H1 (cell line): ENCODE results near the gene ASAP2. TPM values are rescaled to one million over a fixed set of nuclear protein-coding genes. Genes with fewer than 3 reads are reported as not detected.

Experiments used
- CTCF ChIA-PET: fragments of 300-600 bp; sonication (Branson Sonifier 250); formaldehyde crosslinking; loops from one replicate; lab custom pipeline; 2021; ENCODE audit not compliant: partially characterized antibody; lab: Charles Lee
- POLR2A ChIA-PET: fragments of 300-600 bp; sonication (Branson Sonifier 250); formaldehyde crosslinking; loops from one replicate; lab custom pipeline; 2021; ENCODE audit warnings: inconsistent platforms; ENCODE audit not compliant: partially characterized antibody; lab: Charles Lee
- DNase-seq, 2 experiments: peaks; one replicate each; pipeline versions ENCODE4 v3.0.0 to v3.0.0-alpha.2; 2010 to 2022; ENCODE audit warnings: low spot score in 2 of 2, low read depth in 1 of 2, mixed read lengths in 1 of 2
- FAIRE-seq: peaks from 2 replicates; lab custom pipeline; 2011; peaks lifted over from hg19 to GRCh38; lab: Jason Lieb, UNC
- H2AFZ ChIP-seq: 2 replicates; pipeline ENCODE4 v1.8.1; 2012; ENCODE audit warnings: low read length, inconsistent platforms
- H2AK5ac ChIP-seq: 2 replicates; pipeline ENCODE4 v1.6.1; 2013; ENCODE audit warnings: low read depth, low read length
- H2BK120ac ChIP-seq: replicated peaks from 2 replicates; pipeline ENCODE3; 2013; ENCODE audit warnings: low read depth, low read length, inconsistent platforms
- H2BK12ac ChIP-seq: 2 replicates; pipeline ENCODE4 v1.6.1; 2013; ENCODE audit warnings: low read depth, low read length
- H2BK15ac ChIP-seq: 2 replicates; pipeline ENCODE4 v1.6.1; 2013; ENCODE audit warnings: low read length
- H2BK20ac ChIP-seq: 2 replicates; pipeline ENCODE4 v1.6.1; 2013; ENCODE audit warnings: low read length
- H2BK5ac ChIP-seq: 2 replicates; pipeline ENCODE4 v1.6.1; 2013; ENCODE audit warnings: low read depth, low read length
- H3K14ac ChIP-seq: 2 replicates; pipeline ENCODE4 v1.6.1; 2013; ENCODE audit warnings: inconsistent platforms; ENCODE audit not compliant: insufficient read length
- H3K18ac ChIP-seq: 2 replicates; pipeline ENCODE4 v1.6.1; 2013; ENCODE audit warnings: low read length; ENCODE audit errors: extremely low read depth
- H3K23ac ChIP-seq: 2 replicates; pipeline ENCODE4 v1.6.1; 2013; ENCODE audit warnings: inconsistent platforms; ENCODE audit not compliant: insufficient read length
- H3K23me2 ChIP-seq: 2 replicates; pipeline ENCODE4 v1.6.1; 2013; ENCODE audit warnings: low read depth, low read length
- H3K27ac ChIP-seq: 2 replicates; pipeline ENCODE4 v1.6.1; 2011; ENCODE audit warnings: low read depth, low read length, inconsistent platforms
- H3K27me3 ChIP-seq, 4 experiments: replicated peaks in 1 of 4; 1 replicate in 1 of 4; 2 replicates in 3 of 4; pipeline versions ENCODE4 v1.6.1 to v1.8.1; 2011 to 2013; ENCODE audit warnings: low read length in 3 of 4, mild to moderate bottlenecking in 3 of 4, inconsistent platforms in 2 of 4, mixed read lengths in 2 of 4, moderate library complexity in 1 of 4; ENCODE audit not compliant: control insufficient read depth in 3 of 4, insufficient read depth in 3 of 4; ENCODE audit errors: extremely low read depth in 1 of 4
- H3K36me3 ChIP-seq, 4 experiments: 2 replicates each; pipeline versions ENCODE4 v1.6.1 to v1.8.1; 2011 to 2013; ENCODE audit warnings: mild to moderate bottlenecking in 4 of 4, low read length in 3 of 4, moderate library complexity in 2 of 4, control low read depth in 1 of 4, inconsistent platforms in 1 of 4; ENCODE audit not compliant: insufficient read depth in 4 of 4, control insufficient read depth in 2 of 4
- H3K4ac ChIP-seq: replicated peaks from 2 replicates; pipeline ENCODE3; 2013; ENCODE audit warnings: low read length, low read depth, mixed read lengths, inconsistent platforms; ENCODE audit not compliant: insufficient read length
- H3K4me1 ChIP-seq, 4 experiments: replicated peaks in 1 of 4; 1 replicate in 1 of 4; 2 replicates in 3 of 4; pipeline versions ENCODE4 v1.6.1 to v1.8.1; 2011 to 2013; ENCODE audit warnings: low read length in 3 of 4, inconsistent platforms in 2 of 4, mixed read lengths in 1 of 4; ENCODE audit not compliant: insufficient read depth in 4 of 4, control insufficient read depth in 3 of 4
- H3K4me2 ChIP-seq, 2 experiments: 2 replicates each; pipeline versions ENCODE4 v1.6.1 to v1.8.1; 2011 to 2013; ENCODE audit warnings: low read depth in 2 of 2, low read length in 2 of 2, control low read depth in 1 of 2, inconsistent platforms in 1 of 2, mild to moderate bottlenecking in 1 of 2; ENCODE audit not compliant: insufficient read depth in 1 of 2
- H3K4me3 ChIP-seq, 4 experiments: fragments of 200-600, 300-600 bp in 1 of 4; sonication (generic), shearing (Covaris generic), sonication (Bioruptor Twin) in 1 of 4; 2 replicates each; pipeline versions ENCODE4 v1.5.1 to v1.8.1; 2011 to 2016; ENCODE audit warnings: low read length in 4 of 4, low read depth in 3 of 4, control low read depth in 2 of 4, inconsistent platforms in 2 of 4, mild to moderate bottlenecking in 2 of 4, mixed read lengths in 1 of 4, moderate library complexity in 1 of 4; ENCODE audit not compliant: insufficient read depth in 2 of 4; ENCODE audit errors: extremely low read depth in 1 of 4
- H3K56ac ChIP-seq: replicated peaks from 2 replicates; pipeline ENCODE3; 2013; ENCODE audit warnings: low read depth, mild to moderate bottlenecking, mixed read lengths, low read length, inconsistent platforms; ENCODE audit not compliant: insufficient read length
- H3K79me1 ChIP-seq: 2 replicates; pipeline ENCODE4 v1.6.1; 2013; ENCODE audit warnings: low read depth, low read length, control low read depth
- H3K79me2 ChIP-seq, 2 experiments: 2 replicates each; pipeline versions ENCODE4 v1.6.1 to v1.8.1; 2012 to 2013; ENCODE audit warnings: low read length in 2 of 2, mild to moderate bottlenecking in 2 of 2, inconsistent platforms in 1 of 2; ENCODE audit not compliant: insufficient read depth in 2 of 2, control insufficient read depth in 1 of 2
- H3K9ac ChIP-seq, 4 experiments: replicated peaks in 1 of 4; 1 replicate in 1 of 4; 2 replicates in 3 of 4; pipeline versions ENCODE4 v1.6.1 to v1.8.1; 2011 to 2013; ENCODE audit warnings: low read depth in 3 of 4, low read length in 3 of 4, control low read depth in 2 of 4, mild to moderate bottlenecking in 2 of 4, moderate library complexity in 2 of 4, inconsistent platforms in 1 of 4; ENCODE audit errors: extremely low read depth in 1 of 4
- H3K9me3 ChIP-seq, 2 experiments: 2 replicates each; pipeline versions ENCODE4 v1.6.1 to v1.8.1; 2012 to 2013; ENCODE audit warnings: mild to moderate bottlenecking in 2 of 2, moderate library complexity in 2 of 2, control low read depth in 1 of 2, inconsistent platforms in 1 of 2, low read depth in 1 of 2, low read length in 1 of 2, mixed read lengths in 1 of 2; ENCODE audit not compliant: insufficient read depth in 2 of 2
- H4K20me1 ChIP-seq, 2 experiments: replicated peaks in 1 of 2; 2 replicates each; pipeline versions ENCODE3 to v1.8.1; 2011 to 2013; ENCODE audit warnings: inconsistent platforms in 2 of 2, low read length in 2 of 2, mild to moderate bottlenecking in 1 of 2; ENCODE audit not compliant: insufficient read depth in 2 of 2, control insufficient read depth in 1 of 2
- H4K5ac ChIP-seq: 2 replicates; pipeline ENCODE4 v1.6.1; 2013; ENCODE audit warnings: low read length, low read depth, mixed read lengths, inconsistent platforms; ENCODE audit not compliant: insufficient read length
- H4K8ac ChIP-seq: 2 replicates; pipeline ENCODE4 v1.8.0; 2013; ENCODE audit warnings: mild to moderate bottlenecking, moderate library complexity, low read length, inconsistent platforms; ENCODE audit not compliant: insufficient read depth; ENCODE audit errors: extremely low read depth
- H4K91ac ChIP-seq: replicated peaks from 2 replicates; pipeline ENCODE3; 2013; ENCODE audit warnings: low read length, mixed read lengths, inconsistent platforms; ENCODE audit not compliant: insufficient read length
- CBX8 ChIP-seq: fragments of 300-800, 300-1000 bp; sonication (generic); IDR thresholded peaks from 2 replicates; pipeline ENCODE4 v1.7.1; 2016; ENCODE audit warnings: low read depth, low read length, borderline replicate concordance
- EP300 ChIP-seq, 2 experiments: IDR thresholded peaks; 1 replicate in 1 of 2; 2 replicates in 1 of 2; pipeline ENCODE4 v1.6.1; 2011 to 2012; ENCODE audit warnings: low read depth in 2 of 2, low read length in 2 of 2, mild to moderate bottlenecking in 2 of 2, borderline replicate concordance in 1 of 2, inconsistent platforms in 1 of 2, moderate library complexity in 1 of 2
- EZH2 ChIP-seq: fragments of 200-600 bp; sonication (generic); IDR thresholded peaks from 2 replicates; pipeline ENCODE4 v1.7.1; 2012; ENCODE audit warnings: low read depth, mild to moderate bottlenecking, moderate library complexity, low read length, inconsistent platforms; ENCODE audit not compliant: severe bottlenecking
- HDAC6 ChIP-seq: IDR thresholded peaks from one replicate; pipeline ENCODE4 v1.7.1; 2012; ENCODE audit warnings: low read depth, mild to moderate bottlenecking, inconsistent platforms, low read length, moderate library complexity
- NRF1 ChIP-seq: IDR thresholded peaks from 2 replicates; pipeline ENCODE4 v1.6.1; 2011; ENCODE audit warnings: mild to moderate bottlenecking, low read depth, low read length, improper control_type of control experiment
- SIN3A ChIP-seq, 2 experiments: IDR thresholded peaks in 1 of 2; conservative IDR thresholded peaks in 1 of 2; 2 replicates each; pipeline ENCODE4 v1.6.1; 2011 to 2012; ENCODE audit warnings: low read length in 2 of 2, improper control_type of control experiment in 1 of 2, low read depth in 1 of 2, mild to moderate bottlenecking in 1 of 2
- SP2 ChIP-seq: IDR thresholded peaks from 2 replicates; pipeline ENCODE4 v1.6.1; 2012; ENCODE audit warnings: mild to moderate bottlenecking, low read length, inconsistent platforms
- SRF ChIP-seq: IDR thresholded peaks from 2 replicates; pipeline ENCODE4 v1.6.1; 2011; ENCODE audit warnings: mild to moderate bottlenecking, low read depth, low read length, moderate library complexity
- TAF7 ChIP-seq: optimal IDR thresholded peaks from 2 replicates; pipeline ENCODE3; 2011; ENCODE audit warnings: low read depth, mild to moderate bottlenecking, inconsistent platforms, low read length, moderate library complexity, borderline replicate concordance
- TEAD4 ChIP-seq: IDR thresholded peaks from 2 replicates; pipeline ENCODE4 v1.6.1; 2012; ENCODE audit warnings: low read depth, low read length, inconsistent platforms, mixed read lengths
- YY1 ChIP-seq: IDR thresholded peaks from 2 replicates; pipeline ENCODE4 v1.6.1; 2011; ENCODE audit warnings: low read depth, mild to moderate bottlenecking, low read length
- WGBS, 2 experiments: shearing (Covaris generic) in 1 of 2; methylation state at CpG; one replicate each; pipeline versions ENCODE4 v1.1.6 to v1.1.7; 2013 to 2015; ENCODE audit warnings: low lambda C conversion rate in 2 of 2, mixed read lengths in 2 of 2, inconsistent platforms in 1 of 2, low coverage in 1 of 2, missing lambda C conversion rate in 1 of 2; ENCODE audit not compliant: insufficient replicate concordance in 2 of 2, insufficient coverage in 1 of 2, insufficient read length in 1 of 2; ENCODE audit errors: extremely low coverage in 1 of 2, missing lambda C conversion rate in 1 of 2; 5-methylcytosine and 5-hydroxymethylcytosine counted together
- polyA plus RNA-seq, 7 experiments: library from polyadenylated mRNA; depleted of rRNA in 3 of 7; stranded (reverse) in 5 of 7; unstranded in 2 of 7; fragments of >200 nt in 5 of 7; fragments of 200-250 nt in 2 of 7; gene quantifications; 1 replicate in 5 of 7; 2 replicates in 1 of 7; 4 replicates in 1 of 7; pipeline versions ENCODE4 v1.2.1 to v1.2.3, GENCODE V29; 2011 to 2013; ENCODE audit warnings: missing spikeins in 2 of 7, mixed read lengths in 2 of 7
- total RNA-seq: library from RNA; stranded (reverse); fragmentation: NEBNext Ultra II Directional; extraction: Animal tissue kit (Norgen Biotek cat#: 25700); gene quantifications from 2 replicates; pipeline ENCODE4 v1.2.1, GENCODE V29; 2021
- TF ChIP-seq, protein P1 (sequence below): IDR thresholded peaks from 2 replicates; pipeline ENCODE4 v1.6.1; 2012; ENCODE audit warnings: inconsistent platforms
- TF ChIP-seq, protein P2 (sequence below): IDR thresholded peaks from 2 replicates; pipeline ENCODE4 v1.6.1; 2012; ENCODE audit warnings: inconsistent platforms

The ASAP2 gene
- total and polyA plus RNA-seq, 2 of the 8 experiments (the other 6 are each of a cell fraction or from before 2014, with no cell fraction given): 10.2 to 18.7 TPM

DNA sequence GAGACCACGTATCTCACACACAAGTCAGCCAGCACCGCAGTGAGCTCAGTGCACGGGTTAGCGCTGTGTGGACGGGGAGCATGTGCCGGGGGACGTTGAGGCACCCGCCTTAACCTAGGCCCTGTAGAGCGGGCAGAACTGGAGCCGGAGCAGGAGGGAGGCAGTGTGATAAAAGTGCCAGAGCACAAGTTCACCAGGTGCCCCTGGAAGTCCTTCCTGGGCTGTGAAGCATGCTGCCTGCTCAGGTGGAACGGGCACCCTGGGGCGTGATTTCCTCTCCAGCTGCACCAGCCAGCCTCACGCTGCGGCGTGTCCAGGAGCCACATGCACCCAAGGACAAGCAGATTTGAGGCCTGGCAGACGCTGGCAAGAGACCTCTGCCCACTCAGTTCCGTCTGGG is 166.4 kb downstream of the ASAP2 start:
- Histone ChIP-seq H3K4me2 (no peak overlapping the region), H3K23ac (no peak overlapping the region), H3K9me3 (no peaks in the 10 kb centered on the region), H2BK20ac (no peak overlapping the region), H3K4me1 (peaks cover 0 to 6% (median under 1%) of the 10 kb centered on the region in 4 experiments; a peak in 4 of 7 replicates), H3K4ac (no peak overlapping the region), H3K79me2 (no peaks in the 10 kb centered on the region), H4K20me1 (no peaks in the 10 kb centered on the region), H3K27me3 (no peaks in the 10 kb centered on the region), H3K14ac (no peak overlapping the region), H2AFZ (no peak overlapping the region), H3K79me1 (no peaks in the 10 kb centered on the region), H3K18ac (no peak overlapping the region), H2BK5ac (no peak overlapping the region), H4K8ac (no peak overlapping the region), H2AK5ac (no peak overlapping the region), H2BK12ac (no peak overlapping the region), H3K56ac (no peak overlapping the region), H3K36me3 (no peaks in the 10 kb centered on the region; a peak in 1 of 8 replicates), H2BK15ac (no peak overlapping the region), H4K5ac (no peak overlapping the region), H3K27ac (no peak overlapping the region), H2BK120ac (no peak overlapping the region), H3K9ac (0 out of 7 replicates have a peak overlapping the region, but pooled peaks of 1 of the 4 experiments have one; percentile 2), H3K23me2 (no peaks in the 10 kb centered on the region), H3K4me3 (no peak overlapping the region), H4K91ac (no peak overlapping the region)
- DNase-seq: no peak
- 86% methylated on average over 17 of the region's 17 CpGs; no CpG with 5 or more reads in 1 of the 2 experiments for WGBS, 2 experiments
- ChIA-PET POLR2A (no interaction called here), CTCF (interaction anchor here (1.2 to 12.1 kb wide), 6 partner anchors 10 to 231 kb away, joined by 3 to 106 read pairs (median 6); no protein-coding TSS in a partner anchor)
- FAIRE-seq: no peak
- TF ChIP-seq TAF7 (no peak), SIN3A (conservative IDR thresholded peaks at IDR 0.05 in 1 of 2, IDR thresholded peaks at IDR 0.05 in 1 of 2; ENCODE audit: low read depth in 1 of 2, low read length in 2 of 2) (no peak), SRF (no peak), SP2 (no peak), EZH2 (no peak), YY1 (no peak), CBX8 (no peak), HDAC6 (no peak), EP300 (IDR thresholded peaks at IDR 0.05; ENCODE audit: borderline replicate concordance in 1 of 2, low read depth in 2 of 2, low read length in 2 of 2) (no peak), TEAD4 (no peak), NRF1 (no peak)
- TF ChIP-seq, protein P1, sequence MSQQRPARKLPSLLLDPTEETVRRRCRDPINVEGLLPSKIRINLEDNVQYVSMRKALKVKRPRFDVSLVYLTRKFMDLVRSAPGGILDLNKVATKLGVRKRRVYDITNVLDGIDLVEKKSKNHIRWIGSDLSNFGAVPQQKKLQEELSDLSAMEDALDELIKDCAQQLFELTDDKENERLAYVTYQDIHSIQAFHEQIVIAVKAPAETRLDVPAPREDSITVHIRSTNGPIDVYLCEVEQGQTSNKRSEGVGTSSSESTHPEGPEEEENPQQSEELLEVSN: no peak
- TF ChIP-seq, protein P2, sequence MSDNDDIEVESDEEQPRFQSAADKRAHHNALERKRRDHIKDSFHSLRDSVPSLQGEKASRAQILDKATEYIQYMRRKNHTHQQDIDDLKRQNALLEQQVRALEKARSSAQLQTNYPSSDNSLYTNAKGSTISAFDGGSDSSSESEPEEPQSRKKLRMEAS: no peak
